K562 (cell line): ENCODE data around the gene MYBPC3. TPM values are rescaled to one million over a fixed set of nuclear protein-coding genes. Genes with fewer than 3 reads are reported as not detected.

Source experiments
- CCAR2 ChIP-seq: fragments of 200-400 bp; formaldehyde crosslinking; IDR thresholded peaks from 2 replicates; pipeline ENCODE4 v1.6.1; 2017; ENCODE audit warnings: mild to moderate bottlenecking, low read depth, low read length
- CEBPB ChIP-seq: fragments of 450-650 bp; IDR thresholded peaks from 2 replicates; pipeline ENCODE4 v1.6.1; 2016; ENCODE audit warnings: missing genetic modification characterization, missing compliant biosample characterization
- DNMT1 ChIP-seq: fragments of 450-650 bp; IDR thresholded peaks from 2 replicates; pipeline ENCODE4 v1.6.1; 2016; ENCODE audit warnings: antibody characterized with exemption, mild to moderate bottlenecking
- GATAD2A ChIP-seq: fragments of 450-650 bp; IDR thresholded peaks from 2 replicates; pipeline ENCODE4 v1.6.1; 2017
- KAT2B ChIP-seq: IDR thresholded peaks from one replicate; pipeline ENCODE4 v1.6.1; 2012; ENCODE audit warnings: low read depth, mild to moderate bottlenecking, control low read depth, inconsistent platforms, low read length, moderate library complexity
- KDM1A ChIP-seq, 2 experiments: fragments of 450-650 bp; IDR thresholded peaks; 2 replicates each; pipeline ENCODE4 v1.6.1; 2016; ENCODE audit warnings: mild to moderate bottlenecking in 2 of 2
- KLF10 ChIP-seq: fragments of 250-450 bp; sonication (Bioruptor Pico); IDR thresholded peaks from 2 replicates; pipeline ENCODE4 v1.6.1; 2021; ENCODE audit warnings: matching md5 sums
- MEF2D ChIP-seq: conservative IDR thresholded peaks from 2 replicates; pipeline ENCODE4 v1.6.1; 2016; ENCODE audit warnings: low read depth, missing genetic modification characterization, missing compliant biosample characterization
- MIER1 ChIP-seq: fragments of 450-650 bp; IDR thresholded peaks from 2 replicates; pipeline ENCODE4 v1.6.1; 2016; ENCODE audit warnings: antibody characterized with exemption, mild to moderate bottlenecking, low read depth
- MTF1 ChIP-seq: fragments of 250-450 bp; sonication (Bioruptor Pico); IDR thresholded peaks from 2 replicates; pipeline ENCODE4 v1.9.0; 2021; ENCODE audit warnings: moderate library complexity, mild to moderate bottlenecking, inconsistent platforms, borderline replicate concordance
- SIX5 ChIP-seq, 2 experiments: IDR thresholded peaks; 2 replicates each; pipeline ENCODE4 v1.6.1; 2011; ENCODE audit warnings: low read length in 2 of 2, borderline replicate concordance in 1 of 2, low read depth in 1 of 2, mild to moderate bottlenecking in 1 of 2, moderate library complexity in 1 of 2; ENCODE audit not compliant: insufficient read depth in 1 of 2
- TRIM24 ChIP-seq, 2 experiments: fragments of 450-650 bp; IDR thresholded peaks; 2 replicates each; pipeline ENCODE4 v1.6.1; 2016
- ZNF134 ChIP-seq: fragments of 250-450 bp; sonication (Bioruptor Pico); conservative IDR thresholded peaks from 2 replicates; pipeline ENCODE4 v1.4.0; 2020
- ZNF184 ChIP-seq: sonication (generic); formaldehyde crosslinking; IDR thresholded peaks from 2 replicates; pipeline ENCODE4 v1.5.0; 2020; ENCODE audit warnings: missing genetic modification reagents
- ZNF764 ChIP-seq: fragments of 250-450 bp; sonication (Bioruptor Pico); IDR thresholded peaks from 2 replicates; pipeline ENCODE4 v1.4.0; 2020; ENCODE audit warnings: low read depth, mild to moderate bottlenecking, moderate library complexity
- ZNF780A ChIP-seq: fragments of 250-450 bp; sonication (Bioruptor Pico); IDR thresholded peaks from 2 replicates; pipeline ENCODE4 v1.5.0; 2021; ENCODE audit warnings: mild to moderate bottlenecking
- polyA plus RNA-seq, 8 experiments: library from polyadenylated mRNA; depleted of rRNA in 4 of 8; stranded (reverse) in 5 of 8; unstranded in 3 of 8; fragments of >200 nt; fragmentation: Nextera tagmentation in 2 of 8; fragmentation: Illumina TruSeq in 1 of 8; extraction: Ambion mirVana in 2 of 8; extraction: Trizol in 1 of 8; gene quantifications; 2 replicates each; pipeline versions ENCODE4 v1.2.1 to v1.2.3, GENCODE V29; 2011 to 2014; ENCODE audit warnings: inconsistent platforms in 1 of 8, missing spikeins in 1 of 8
- total RNA-seq, 7 experiments: library from RNA; depleted of rRNA in 6 of 7; stranded (reverse); fragments of >200 nt in 6 of 7; fragmentation: Illumina TruSeq in 2 of 7; extraction: Trizol in 2 of 7; gene quantifications; 2 replicates each; pipeline versions ENCODE4 v1.2.1 to v1.2.3, GENCODE V29; 2011 to 2021; ENCODE audit warnings: low replicate concordance in 1 of 7
- TF ChIP-seq, protein P1 (sequence below): fragments of 250-450 bp; sonication (Bioruptor Pico); IDR thresholded peaks from 2 replicates; pipeline ENCODE4 v1.4.0; 2020; ENCODE audit warnings: mild to moderate bottlenecking, moderate library complexity
- TF ChIP-seq, protein P2 (sequence below), 2 experiments: fragments of 450-650 bp; conservative IDR thresholded peaks; 2 replicates each; pipeline ENCODE4 v1.6.1; 2017; ENCODE audit warnings: mild to moderate bottlenecking in 2 of 2, moderate library complexity in 2 of 2
- TF ChIP-seq, protein P3 (sequence below): sonication (generic); formaldehyde crosslinking; IDR thresholded peaks from 2 replicates; pipeline ENCODE4 v1.8.1; 2023; ENCODE audit warnings: mild to moderate bottlenecking, missing genetic modification reagents
- TF ChIP-seq, protein P4 (sequence below): fragments of 450-650 bp; IDR thresholded peaks from 2 replicates; pipeline ENCODE4 v1.6.1; 2017; ENCODE audit warnings: mild to moderate bottlenecking, moderate library complexity

The MYBPC3 gene
- total and polyA plus RNA-seq, 9 of the 15 experiments (the other 6 are each of a cell fraction or from before 2014, with no cell fraction given) = 0.01 TPM; not detected in 8

DNA sequence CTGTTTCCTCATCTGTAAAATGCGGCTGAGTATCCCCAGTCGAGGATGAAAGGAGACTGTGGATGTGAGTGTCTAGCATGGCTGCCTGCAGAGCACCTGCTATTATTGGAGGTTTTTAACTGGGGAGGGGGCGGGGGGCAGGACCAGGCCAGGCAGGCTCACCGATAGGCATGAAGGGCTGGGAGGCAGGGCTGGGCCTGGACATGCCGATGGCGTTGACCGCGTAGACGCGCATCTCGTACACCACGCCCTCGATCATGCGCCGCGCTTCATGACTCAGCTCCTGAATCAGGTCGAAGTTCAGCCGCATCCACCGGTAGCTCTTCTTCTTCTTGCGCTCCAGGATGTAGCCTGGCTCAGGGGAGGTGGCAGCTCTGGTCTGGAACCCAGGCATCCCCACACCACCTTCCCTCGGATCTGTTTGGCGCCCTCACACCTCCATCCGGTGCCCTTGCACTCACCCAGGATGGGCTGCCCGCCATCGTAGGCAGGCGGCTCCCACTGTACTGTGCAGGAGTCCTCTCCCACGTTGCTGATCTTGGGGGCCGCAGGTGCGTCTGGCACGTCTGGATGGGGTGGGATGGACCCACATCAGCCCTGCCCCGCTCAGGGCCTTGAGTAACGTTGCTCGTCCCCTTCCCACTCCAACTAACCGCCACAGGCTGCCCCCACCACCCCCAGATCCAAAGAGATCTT is 15.1 kb downstream of the MYBPC3 start (continued):
- TF ChIP-seq MEF2D (tag) = no peak
- no peak for TF ChIP-seq CEBPB (tag)
- TF ChIP-seq, protein P1, sequence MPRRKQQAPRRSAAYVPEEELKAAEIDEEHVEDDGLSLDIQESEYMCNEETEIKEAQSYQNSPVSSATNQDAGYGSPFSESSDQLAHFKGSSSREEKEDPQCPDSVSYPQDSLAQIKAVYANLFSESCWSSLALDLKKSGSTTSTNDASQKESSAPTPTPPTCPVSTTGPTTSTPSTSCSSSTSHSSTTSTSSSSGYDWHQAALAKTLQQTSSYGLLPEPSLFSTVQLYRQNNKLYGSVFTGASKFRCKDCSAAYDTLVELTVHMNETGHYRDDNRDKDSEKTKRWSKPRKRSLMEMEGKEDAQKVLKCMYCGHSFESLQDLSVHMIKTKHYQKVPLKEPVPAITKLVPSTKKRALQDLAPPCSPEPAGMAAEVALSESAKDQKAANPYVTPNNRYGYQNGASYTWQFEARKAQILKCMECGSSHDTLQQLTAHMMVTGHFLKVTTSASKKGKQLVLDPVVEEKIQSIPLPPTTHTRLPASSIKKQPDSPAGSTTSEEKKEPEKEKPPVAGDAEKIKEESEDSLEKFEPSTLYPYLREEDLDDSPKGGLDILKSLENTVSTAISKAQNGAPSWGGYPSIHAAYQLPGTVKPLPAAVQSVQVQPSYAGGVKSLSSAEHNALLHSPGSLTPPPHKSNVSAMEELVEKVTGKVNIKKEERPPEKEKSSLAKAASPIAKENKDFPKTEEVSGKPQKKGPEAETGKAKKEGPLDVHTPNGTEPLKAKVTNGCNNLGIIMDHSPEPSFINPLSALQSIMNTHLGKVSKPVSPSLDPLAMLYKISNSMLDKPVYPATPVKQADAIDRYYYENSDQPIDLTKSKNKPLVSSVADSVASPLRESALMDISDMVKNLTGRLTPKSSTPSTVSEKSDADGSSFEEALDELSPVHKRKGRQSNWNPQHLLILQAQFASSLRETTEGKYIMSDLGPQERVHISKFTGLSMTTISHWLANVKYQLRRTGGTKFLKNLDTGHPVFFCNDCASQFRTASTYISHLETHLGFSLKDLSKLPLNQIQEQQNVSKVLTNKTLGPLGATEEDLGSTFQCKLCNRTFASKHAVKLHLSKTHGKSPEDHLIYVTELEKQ (CRISPR knock-in tag) = no peak
- no peak for TF ChIP-seq MTF1 (CRISPR knock-in tag)
- TF ChIP-seq ZNF764 (CRISPR knock-in tag) = no peak
- no peak for TF ChIP-seq TRIM24 (IDR thresholded peaks at IDR 0.05)
- TF ChIP-seq, protein P2, sequence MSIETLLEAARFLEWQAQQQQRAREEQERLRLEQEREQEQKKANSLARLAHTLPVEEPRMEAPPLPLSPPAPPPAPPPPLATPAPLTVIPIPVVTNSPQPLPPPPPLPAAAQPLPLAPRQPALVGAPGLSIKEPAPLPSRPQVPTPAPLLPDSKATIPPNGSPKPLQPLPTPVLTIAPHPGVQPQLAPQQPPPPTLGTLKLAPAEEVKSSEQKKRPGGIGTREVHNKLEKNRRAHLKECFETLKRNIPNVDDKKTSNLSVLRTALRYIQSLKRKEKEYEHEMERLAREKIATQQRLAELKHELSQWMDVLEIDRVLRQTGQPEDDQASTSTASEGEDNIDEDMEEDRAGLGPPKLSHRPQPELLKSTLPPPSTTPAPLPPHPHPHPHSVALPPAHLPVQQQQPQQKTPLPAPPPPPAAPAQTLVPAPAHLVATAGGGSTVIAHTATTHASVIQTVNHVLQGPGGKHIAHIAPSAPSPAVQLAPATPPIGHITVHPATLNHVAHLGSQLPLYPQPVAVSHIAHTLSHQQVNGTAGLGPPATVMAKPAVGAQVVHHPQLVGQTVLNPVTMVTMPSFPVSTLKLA (conservative IDR thresholded peaks at IDR 0.05) = 0 out of 4 replicates have a peak, but pooled peaks of 1 of the 2 experiments have one; percentile 42
- TF ChIP-seq ZNF134 (CRISPR knock-in tag) = no peak
- no peak for TF ChIP-seq SIX5 (IDR thresholded peaks at IDR 0.05; ENCODE audit: borderline replicate concordance in 1 of 2, insufficient read depth in 1 of 2, low read depth in 1 of 2, low read length in 2 of 2)
- TF ChIP-seq KLF10 = no peak
- no peak for TF ChIP-seq ZNF184
- TF ChIP-seq ZNF780A = no peak
- TF ChIP-seq KDM1A (IDR thresholded peaks at IDR 0.05) = peak in 1 of 2 experiments; percentile 68; a peak in 3 of 4 replicates
- no peak for TF ChIP-seq MIER1
- no peak for TF ChIP-seq CCAR2
- TF ChIP-seq, protein P3, sequence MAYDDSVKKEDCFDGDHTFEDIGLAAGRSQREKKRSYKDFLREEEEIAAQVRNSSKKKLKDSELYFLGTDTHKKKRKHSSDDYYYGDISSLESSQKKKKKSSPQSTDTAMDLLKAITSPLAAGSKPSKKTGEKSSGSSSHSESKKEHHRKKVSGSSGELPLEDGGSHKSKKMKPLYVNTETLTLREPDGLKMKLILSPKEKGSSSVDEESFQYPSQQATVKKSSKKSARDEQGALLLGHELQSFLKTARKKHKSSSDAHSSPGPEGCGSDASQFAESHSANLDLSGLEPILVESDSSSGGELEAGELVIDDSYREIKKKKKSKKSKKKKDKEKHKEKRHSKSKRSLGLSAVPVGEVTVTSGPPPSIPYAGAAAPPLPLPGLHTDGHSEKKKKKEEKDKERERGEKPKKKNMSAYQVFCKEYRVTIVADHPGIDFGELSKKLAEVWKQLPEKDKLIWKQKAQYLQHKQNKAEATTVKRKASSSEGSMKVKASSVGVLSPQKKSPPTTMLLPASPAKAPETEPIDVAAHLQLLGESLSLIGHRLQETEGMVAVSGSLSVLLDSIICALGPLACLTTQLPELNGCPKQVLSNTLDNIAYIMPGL (CRISPR knock-in tag) = no peak
- TF ChIP-seq KAT2B = no peak
- TF ChIP-seq, protein P4, sequence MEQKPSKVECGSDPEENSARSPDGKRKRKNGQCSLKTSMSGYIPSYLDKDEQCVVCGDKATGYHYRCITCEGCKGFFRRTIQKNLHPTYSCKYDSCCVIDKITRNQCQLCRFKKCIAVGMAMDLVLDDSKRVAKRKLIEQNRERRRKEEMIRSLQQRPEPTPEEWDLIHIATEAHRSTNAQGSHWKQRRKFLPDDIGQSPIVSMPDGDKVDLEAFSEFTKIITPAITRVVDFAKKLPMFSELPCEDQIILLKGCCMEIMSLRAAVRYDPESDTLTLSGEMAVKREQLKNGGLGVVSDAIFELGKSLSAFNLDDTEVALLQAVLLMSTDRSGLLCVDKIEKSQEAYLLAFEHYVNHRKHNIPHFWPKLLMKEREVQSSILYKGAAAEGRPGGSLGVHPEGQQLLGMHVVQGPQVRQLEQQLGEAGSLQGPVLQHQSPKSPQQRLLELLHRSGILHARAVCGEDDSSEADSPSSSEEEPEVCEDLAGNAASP = no peak
- TF ChIP-seq DNMT1 = no peak
- no peak for TF ChIP-seq GATAD2A
